AG08396 (cell line): ENCODE measurements around the gene TENT4A.
"Not testable (repeated sequence)": the region's sequence is repeated elsewhere in the genome, so short reads cannot be mapped to it uniquely, and the experiment has no call there.

Experiments
- DNase-seq: peaks from one replicate; pipeline ENCODE4 v3.0.0; 2012; ENCODE audit warnings: low spot score, mixed read lengths

TENT4A gene

GRCh38 chr5:6713274-6714225 is at the start of gene TENT4A:
Gene TENT4A (plus strand): TSS chr5:6713432. CDS start chr5:6713984, 552 bp downstream.
- peak; percentile 99 for DNase-seq

- no peak for DNase-seq
Measured at GRCh38 chr5:6666762-6667161, 46.5 kb upstream of the TENT4A start.

GRCh38 chr5:6667648-6668047 is 45.6 kb upstream of the TENT4A start:
- no peak for DNase-seq

GRCh38 chr5:6668717-6669116 is 44.5 kb upstream of the TENT4A start:
- not testable (repeated sequence) for DNase-seq

- DNase-seq: no peak
Measured at GRCh38 chr5:6673031-6673430, 40.2 kb upstream of the TENT4A start.

- no peak for DNase-seq
Measured at GRCh38 chr5:6673963-6674362, 39.3 kb upstream of the TENT4A start.

GRCh38 chr5:6674421-6674820 is 38.8 kb upstream of the TENT4A start:
- no peak for DNase-seq

- no peak for DNase-seq
Measured at GRCh38 chr5:6674886-6675285, 38.3 kb upstream of the TENT4A start.

GRCh38 chr5:6675784-6676491 is 37.3 kb upstream of the TENT4A start:
- no peak for DNase-seq

- no peak for DNase-seq
Measured at GRCh38 chr5:6676702-6677101, 36.5 kb upstream of the TENT4A start.

- DNase-seq: no peak
Measured at GRCh38 chr5:6678385-6678784, 34.8 kb upstream of the TENT4A start.

- no peak for DNase-seq
Measured at GRCh38 chr5:6680922-6681321, 32.3 kb upstream of the TENT4A start.

- DNase-seq: no peak
Measured at GRCh38 chr5:6681682-6682081, 31.6 kb upstream of the TENT4A start.

- no peak for DNase-seq
Measured at GRCh38 chr5:6682239-6682638, 31.0 kb upstream of the TENT4A start.

GRCh38 chr5:6683241-6683640 is 30.0 kb upstream of the TENT4A start:
- DNase-seq: no peak

- no peak for DNase-seq
Measured at GRCh38 chr5:6684075-6684474, 29.2 kb upstream of the TENT4A start.

GRCh38 chr5:6686501-6686900 is 26.7 kb upstream of the TENT4A start:
- DNase-seq: no peak

GRCh38 chr5:6686915-6687409 is 26.3 kb upstream of the TENT4A start:
- DNase-seq: peak; percentile 48

GRCh38 chr5:6687505-6687904 is 25.7 kb upstream of the TENT4A start:
- no peak for DNase-seq

- no peak for DNase-seq
Measured at GRCh38 chr5:6692906-6693305, 20.3 kb upstream of the TENT4A start.

- no peak for DNase-seq
Measured at GRCh38 chr5:6698696-6699095, 14.5 kb upstream of the TENT4A start.

- DNase-seq: no peak
Measured at GRCh38 chr5:6699357-6699756, 13.9 kb upstream of the TENT4A start.

- DNase-seq: no peak
Measured at GRCh38 chr5:6700074-6700684, 13.1 kb upstream of the TENT4A start.
